A549 (cell line): ENCODE data around the gene USP51.

Experiments used
- POLR2A ChIP-seq: IDR thresholded peaks from 2 replicates; pipeline ENCODE4 v1.6.1; 2012; ENCODE audit warnings: mild to moderate bottlenecking, low read length
- TF ChIP-seq, protein P1 (sequence below): IDR thresholded peaks from 2 replicates; pipeline ENCODE4 v1.6.1; 2012
- TF ChIP-seq, protein P2 (sequence below): fragments of >200 bp; sonication (Bioruptor Twin); formaldehyde crosslinking; IDR thresholded peaks from 3 replicates; pipeline ENCODE4 v1.5.1; 2016

DNA sequence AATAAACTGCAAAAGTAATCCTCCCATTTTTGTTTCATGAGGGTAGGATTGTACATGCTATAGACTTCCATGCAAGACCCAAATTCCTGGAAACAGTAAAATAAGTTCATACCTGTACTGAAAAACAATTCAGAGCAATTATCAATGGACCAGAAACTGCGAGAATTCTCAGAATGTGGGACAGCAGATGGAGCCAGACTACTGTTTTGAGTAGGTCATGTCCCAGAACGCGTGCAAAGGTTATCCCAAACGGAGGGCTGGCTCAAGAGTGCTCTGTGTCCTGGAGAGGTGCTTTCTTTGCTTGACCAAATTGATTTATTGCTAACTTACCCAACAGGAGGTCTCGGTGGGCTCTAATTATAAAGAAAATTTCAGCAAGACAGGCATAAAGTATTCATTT, 39.4 kb downstream of the USP51 start:
- no peak for TF ChIP-seq POLR2A
- TF ChIP-seq, protein P1, sequence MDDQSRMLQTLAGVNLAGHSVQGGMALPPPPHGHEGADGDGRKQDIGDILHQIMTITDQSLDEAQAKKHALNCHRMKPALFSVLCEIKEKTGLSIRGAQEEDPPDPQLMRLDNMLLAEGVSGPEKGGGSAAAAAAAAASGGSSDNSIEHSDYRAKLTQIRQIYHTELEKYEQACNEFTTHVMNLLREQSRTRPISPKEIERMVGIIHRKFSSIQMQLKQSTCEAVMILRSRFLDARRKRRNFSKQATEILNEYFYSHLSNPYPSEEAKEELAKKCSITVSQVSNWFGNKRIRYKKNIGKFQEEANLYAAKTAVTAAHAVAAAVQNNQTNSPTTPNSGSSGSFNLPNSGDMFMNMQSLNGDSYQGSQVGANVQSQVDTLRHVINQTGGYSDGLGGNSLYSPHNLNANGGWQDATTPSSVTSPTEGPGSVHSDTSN, result no peak
- TF ChIP-seq, protein P2, sequence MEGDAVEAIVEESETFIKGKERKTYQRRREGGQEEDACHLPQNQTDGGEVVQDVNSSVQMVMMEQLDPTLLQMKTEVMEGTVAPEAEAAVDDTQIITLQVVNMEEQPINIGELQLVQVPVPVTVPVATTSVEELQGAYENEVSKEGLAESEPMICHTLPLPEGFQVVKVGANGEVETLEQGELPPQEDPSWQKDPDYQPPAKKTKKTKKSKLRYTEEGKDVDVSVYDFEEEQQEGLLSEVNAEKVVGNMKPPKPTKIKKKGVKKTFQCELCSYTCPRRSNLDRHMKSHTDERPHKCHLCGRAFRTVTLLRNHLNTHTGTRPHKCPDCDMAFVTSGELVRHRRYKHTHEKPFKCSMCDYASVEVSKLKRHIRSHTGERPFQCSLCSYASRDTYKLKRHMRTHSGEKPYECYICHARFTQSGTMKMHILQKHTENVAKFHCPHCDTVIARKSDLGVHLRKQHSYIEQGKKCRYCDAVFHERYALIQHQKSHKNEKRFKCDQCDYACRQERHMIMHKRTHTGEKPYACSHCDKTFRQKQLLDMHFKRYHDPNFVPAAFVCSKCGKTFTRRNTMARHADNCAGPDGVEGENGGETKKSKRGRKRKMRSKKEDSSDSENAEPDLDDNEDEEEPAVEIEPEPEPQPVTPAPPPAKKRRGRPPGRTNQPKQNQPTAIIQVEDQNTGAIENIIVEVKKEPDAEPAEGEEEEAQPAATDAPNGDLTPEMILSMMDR, result no peak
